Activated naive CD4-positive, alpha-beta T cell treated with anti-CD3 and anti-CD28 coated beads, Interleukin-2, amount 50 U/mL, for 16 hours (primary cell): ENCODE data around the gene TGM5.
A peak's percentile ranks its signal among the peaks of the same experiment; 100 is the strongest.
"Not testable (repeated sequence)": the region's sequence is repeated elsewhere in the genome, so short reads cannot be mapped to it uniquely, and the experiment has no call there.

Experiments used
- DNase-seq: peaks from one replicate; pipeline ENCODE4 v3.0.0-alpha.2; 2020

Gene TGM5

DNA sequence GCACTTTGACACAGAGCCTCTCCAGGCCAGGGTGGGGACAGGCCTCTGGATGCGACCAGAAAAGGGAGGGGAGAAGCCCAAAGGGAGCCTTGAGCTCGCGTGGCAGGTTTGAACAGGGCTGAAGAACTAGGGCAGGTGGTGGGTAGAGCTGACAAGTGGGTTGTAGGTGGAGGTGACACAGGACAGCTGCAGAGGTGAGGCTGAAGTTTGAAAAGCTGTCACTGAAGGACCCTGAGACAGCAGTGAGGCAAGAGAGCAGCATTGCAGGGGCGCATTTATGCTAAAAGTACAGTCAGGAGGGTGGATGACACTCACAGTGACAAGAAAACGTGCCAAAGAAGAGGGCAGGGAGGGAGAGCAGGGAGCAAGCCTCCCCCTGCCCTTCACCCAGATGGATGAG, 24.1 kb downstream of the TGM5 start:
- DNase-seq = no peak

DNA sequence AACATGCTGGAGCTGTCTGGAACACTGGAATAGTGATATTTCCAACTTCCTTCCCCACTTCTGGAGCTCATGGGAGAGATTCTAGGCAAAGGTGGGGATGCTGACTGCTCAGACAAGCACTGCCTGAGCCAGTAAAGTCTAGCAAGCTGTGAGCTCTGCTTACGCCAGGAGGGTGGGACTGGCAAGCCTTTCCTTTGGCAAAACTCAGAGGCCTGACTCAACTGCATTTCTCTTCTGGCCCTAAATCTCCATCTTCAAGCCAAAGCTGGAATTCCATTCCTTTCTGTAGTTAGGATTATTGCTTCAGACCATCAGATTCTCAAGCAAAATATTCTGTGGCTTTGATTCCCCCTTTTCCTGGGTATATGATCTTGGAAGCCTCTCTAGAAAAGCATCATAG, 25.6 kb downstream of the TGM5 start:
- DNase-seq = no peak

- no peak for DNase-seq
These were observed 26.8 kb downstream of the TGM5 start for GRCh38 chr15:43239732-43240491.

- DNase-seq = no peak
These were observed 28.0 kb downstream of the TGM5 start for GRCh38 chr15:43238671-43239131.

- DNase-seq = no peak
These were observed 28.8 kb downstream of the TGM5 start for GRCh38 chr15:43237842-43238470.

DNA sequence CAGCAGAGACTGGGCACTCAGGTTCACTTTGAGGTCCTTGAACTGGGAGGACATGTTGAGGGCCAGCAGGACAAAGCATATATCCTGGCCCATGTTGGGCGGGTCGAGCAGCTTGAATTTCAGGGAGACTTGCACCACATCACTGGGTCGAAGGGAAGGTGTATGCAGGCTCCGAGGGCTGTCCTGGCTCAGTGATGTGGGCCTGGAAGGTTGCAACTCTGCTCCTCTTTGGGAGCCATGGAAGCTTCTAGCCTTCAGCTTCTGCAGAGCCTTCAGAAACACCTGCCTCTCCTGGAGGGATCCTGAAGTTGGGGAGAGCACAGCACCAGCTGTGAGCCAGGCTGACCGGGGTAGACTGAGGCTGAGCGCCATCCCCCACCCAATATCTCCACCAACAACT, 31.2 kb downstream of the TGM5 start:
- no peak for DNase-seq

DNA sequence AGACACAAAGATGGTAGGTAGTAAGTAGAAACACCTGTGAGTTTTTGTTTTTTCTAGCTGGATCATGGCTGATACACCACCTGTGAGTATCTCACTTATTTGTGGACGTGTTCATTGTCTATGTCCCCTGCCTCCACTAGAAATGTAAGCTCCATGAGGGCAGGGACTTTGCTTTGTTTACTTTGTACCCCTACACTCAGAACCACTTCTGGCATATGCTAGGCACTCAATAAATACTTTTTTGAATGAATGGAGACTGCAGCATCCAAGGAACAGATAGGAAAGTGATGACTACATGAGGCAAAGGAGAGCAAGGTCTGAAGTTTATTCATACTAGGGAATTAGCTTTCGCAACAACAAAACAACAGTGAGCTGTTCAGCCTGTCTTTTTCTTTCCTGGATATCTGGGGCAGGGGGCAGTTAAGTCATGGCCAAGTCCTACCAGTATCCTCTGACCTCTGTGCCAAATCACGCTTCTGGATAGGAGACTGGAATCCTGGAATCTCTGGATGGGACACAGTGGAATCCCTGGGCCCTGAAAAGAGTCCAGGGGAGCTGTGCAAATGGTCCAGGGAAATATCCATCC, 34.3 kb downstream of the TGM5 start:
- DNase-seq = no peak

DNA sequence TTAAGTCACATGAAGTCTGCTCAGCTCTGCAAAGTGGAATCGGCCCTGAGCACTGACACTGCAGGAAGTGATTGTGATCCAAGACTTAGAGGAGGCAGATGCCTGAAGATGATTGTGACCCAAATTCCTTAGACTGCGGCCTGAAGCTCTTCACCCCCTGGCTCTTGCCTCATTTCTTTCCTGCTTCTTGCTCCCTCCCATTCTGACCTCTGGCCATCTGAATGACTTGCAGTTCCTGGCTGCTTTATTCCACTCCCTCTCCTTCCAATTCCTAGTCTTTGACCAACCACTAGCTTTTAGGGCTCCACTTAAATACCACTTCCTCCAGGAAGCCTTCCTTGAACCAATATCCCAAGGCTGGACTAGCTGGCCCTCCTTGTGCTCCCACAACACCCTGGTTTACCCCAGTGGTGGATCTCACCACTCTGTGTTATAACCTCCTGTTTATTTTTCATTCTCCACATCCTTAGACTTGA, 36.0 kb downstream of the TGM5 start:
- no peak for DNase-seq

DNA sequence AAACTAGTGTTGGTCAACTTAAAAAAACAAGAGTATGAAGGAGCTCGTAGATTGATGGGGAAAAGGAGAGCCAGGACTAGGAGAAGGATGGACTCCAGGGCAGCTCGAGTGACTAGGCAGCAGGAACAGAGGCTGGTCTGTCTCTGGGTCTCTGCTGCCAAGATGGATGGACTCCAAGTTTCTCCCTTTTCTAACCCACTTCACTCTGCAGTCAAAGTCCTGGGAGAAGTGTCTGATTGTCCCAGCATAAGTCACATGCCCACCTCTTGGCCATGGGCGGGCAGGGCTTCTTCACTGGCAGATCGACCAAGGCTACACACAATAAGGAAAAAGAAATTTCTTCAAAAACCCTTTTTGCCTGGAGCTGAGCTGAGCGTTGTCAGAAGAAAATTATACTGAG, 36.8 kb downstream of the TGM5 start:
- no peak for DNase-seq

GRCh38 chr15:43226436-43227305, 40.1 kb downstream of the TGM5 start:
- no peak for DNase-seq

GRCh38 chr15:43225950-43226255, 40.8 kb downstream of the TGM5 start:
- not testable (repeated sequence) for DNase-seq

GRCh38 chr15:43225201-43225949, 41.4 kb downstream of the TGM5 start:
- DNase-seq = peak; percentile 25

- DNase-seq = no peak
These were observed 45.3 kb downstream of the TGM5 start for GRCh38 chr15:43221422-43221821.

- DNase-seq = no peak
These were observed 45.7 kb downstream of the TGM5 start, which contains the start of gene EPB42 for GRCh38 chr15:43220991-43221403. Gene EPB42, minus strand, starts transcription at chr15:43221018. Its CDS starts 193 bp downstream, at chr15:43220825.

DNA sequence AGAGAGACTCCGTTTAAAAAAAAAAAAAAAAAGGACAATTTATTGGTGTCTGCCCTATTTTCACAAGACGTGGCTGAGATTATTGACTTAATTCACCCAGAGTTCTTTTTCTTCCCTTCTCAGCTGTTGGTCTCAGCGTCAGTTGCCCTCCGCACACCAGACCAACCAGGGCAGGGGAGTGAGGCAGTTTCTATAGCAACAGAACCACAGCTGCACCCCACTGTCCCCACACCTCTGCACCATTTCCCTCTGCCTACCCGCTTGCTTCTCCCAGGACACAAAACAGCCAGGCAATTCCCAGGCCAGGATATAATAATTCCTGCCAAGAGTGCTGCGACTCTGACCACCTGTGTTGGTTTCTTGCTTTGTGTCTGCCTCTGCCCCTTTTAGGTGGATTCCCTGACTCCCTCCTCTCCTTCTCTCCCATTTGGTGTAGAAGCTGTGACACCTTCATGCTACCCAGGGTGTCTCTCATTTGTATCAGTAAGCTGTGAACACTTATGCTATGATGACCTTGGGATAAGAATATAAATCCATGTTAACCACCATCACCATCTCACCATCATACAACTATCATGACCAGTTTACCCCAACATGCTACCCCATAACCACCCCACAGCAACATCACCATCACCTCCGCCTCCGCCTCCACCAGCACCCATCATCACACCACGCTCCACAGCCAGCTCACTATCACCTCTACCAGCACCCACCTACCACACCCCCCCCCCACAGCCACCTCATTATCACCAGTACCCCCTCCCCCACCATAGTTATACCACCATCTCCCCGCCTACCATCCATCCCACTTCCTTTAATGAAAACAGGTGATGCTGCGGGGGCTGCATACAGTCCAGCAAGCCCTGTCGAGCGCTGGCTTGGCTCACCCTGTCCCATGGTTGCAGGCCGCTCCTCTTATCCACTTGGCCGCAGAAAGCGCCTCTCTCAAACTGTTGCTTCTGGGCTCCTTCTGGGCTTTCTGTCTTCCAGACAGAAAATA, 46.5 kb downstream of the TGM5 start:
- no peak for DNase-seq

- no peak for DNase-seq
These were observed 47.6 kb downstream of the TGM5 start for GRCh38 chr15:43218908-43219706.

DNA sequence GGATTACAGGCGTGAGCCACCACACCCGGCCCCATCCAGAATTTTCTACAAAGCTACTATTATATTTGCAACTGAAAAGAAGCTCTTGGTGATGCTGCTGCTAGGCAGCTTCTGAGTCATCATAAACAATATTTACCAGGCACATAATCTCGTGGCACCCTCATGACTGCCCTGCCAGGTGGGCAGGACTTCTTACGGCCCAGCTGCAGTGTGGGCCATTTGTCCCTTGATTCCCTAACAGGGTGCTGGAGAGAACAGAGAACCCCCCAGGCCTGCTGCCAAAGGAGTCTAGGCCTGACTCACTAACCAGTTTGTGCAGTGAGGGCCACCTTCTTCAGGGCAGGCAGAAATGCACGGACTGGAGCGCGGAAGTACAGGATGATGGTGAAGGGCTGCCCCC, 50.8 kb downstream of the TGM5 start:
- no peak for DNase-seq

GRCh38 chr15:43214592-43215295, 52.0 kb downstream of the TGM5 start:
- DNase-seq = no peak

GRCh38 chr15:43214169-43214568, 52.6 kb downstream of the TGM5 start:
- DNase-seq = no peak

- no peak for DNase-seq
These were observed 53.3 kb downstream of the TGM5 start for GRCh38 chr15:43213466-43213865.
